GM19438 (cell line): ENCODE data around the gene NARF.

Experiments used
- ATAC-seq: cut with Tn5 transposase; IDR thresholded peaks from one replicate; pipeline ENCODE4 v1.9.1; 2021; ENCODE audit warnings: low read depth; ENCODE audit not compliant: unreplicated experiment

NARF gene

GRCh38 chr17:82433560-82434215 lies 24.9 kb upstream of the NARF start:
- no peak for ATAC-seq

DNA sequence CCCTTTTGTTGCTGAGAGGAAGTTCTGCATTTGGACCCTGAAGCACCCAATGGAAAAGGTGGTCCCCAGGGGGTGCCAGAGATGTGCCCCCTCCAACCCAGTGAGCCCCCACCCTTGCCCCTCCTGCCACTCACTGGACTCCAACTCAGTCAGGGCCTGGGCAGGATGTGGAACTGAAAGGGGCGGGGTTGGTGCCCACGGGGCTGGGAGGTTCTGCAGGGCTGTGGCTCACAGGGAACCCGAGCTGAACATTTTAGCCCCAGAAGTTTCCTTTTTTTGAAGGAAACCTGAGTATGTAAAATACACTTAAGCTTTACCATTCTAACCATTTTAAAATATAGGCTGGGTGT lies 24.4 kb upstream of the NARF start:
- no peak for ATAC-seq

DNA sequence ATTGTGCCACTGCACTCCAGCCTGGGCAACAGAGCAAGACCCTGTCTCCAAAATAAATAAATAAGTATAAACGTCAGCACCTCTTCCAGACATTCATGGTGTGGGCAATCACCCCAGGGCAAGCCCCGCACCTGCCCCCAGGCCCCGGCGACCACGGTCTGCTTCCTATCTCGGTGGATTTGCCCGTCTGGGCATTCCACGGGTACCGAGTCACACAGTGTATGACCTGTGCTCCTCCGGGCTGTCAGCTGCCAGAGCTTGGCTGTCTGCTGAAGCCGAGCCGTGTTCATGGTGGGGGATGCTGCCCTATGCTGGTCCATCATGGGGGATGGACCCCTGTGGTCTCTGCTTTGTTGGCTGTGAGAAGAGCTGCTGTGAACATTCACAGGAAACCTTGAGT lies 23.4 kb upstream of the NARF start:
- ATAC-seq: no peak

DNA sequence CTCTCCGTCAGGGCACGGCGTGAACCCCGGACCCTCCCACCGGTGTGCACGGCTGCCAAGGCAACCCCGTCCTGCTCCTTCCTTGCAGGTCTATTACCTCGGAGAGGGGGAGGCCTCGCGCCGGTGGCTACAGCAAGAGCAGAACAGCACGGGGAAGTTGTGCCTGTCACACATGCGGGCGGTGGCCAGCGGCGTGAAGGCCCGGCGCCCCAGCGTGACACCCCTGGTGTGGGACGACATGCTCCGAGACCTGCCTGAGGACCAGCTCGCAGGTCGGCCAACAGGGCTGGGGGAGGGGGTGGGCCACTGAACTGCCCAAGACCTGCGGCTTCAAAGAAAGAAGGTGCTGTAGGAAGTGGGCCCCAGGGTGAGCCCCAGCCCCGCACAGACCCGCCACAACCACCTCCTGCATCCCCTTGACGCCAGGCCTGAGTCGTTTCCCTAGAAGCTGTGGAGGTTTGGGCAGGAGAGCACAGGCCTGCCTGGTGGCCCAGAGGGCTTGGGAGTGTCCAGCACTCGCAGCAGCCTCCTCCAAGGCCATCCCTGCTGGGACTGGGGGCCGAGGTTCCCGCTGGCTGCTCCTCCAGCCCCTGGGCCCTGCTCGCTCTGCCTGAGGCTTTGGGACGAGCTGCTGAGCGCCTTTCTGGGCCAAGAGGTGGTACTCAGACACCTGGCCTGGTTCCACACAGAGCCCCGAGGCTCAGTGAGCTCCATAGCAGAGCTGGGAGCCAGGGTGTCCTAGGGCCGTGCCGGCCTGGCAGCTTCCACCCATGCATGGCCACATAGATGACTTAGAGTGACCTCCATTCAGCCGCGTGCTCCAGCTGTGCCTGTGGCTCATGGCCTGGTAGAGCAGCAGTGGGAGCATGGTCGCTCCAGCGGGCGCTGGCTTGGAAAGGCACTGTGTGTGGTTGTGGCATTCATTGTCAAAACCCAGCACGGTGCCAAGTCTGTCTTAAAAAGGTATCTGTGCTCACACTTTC lies 22.6 kb upstream of the NARF start:
- ATAC-seq: no peak

DNA sequence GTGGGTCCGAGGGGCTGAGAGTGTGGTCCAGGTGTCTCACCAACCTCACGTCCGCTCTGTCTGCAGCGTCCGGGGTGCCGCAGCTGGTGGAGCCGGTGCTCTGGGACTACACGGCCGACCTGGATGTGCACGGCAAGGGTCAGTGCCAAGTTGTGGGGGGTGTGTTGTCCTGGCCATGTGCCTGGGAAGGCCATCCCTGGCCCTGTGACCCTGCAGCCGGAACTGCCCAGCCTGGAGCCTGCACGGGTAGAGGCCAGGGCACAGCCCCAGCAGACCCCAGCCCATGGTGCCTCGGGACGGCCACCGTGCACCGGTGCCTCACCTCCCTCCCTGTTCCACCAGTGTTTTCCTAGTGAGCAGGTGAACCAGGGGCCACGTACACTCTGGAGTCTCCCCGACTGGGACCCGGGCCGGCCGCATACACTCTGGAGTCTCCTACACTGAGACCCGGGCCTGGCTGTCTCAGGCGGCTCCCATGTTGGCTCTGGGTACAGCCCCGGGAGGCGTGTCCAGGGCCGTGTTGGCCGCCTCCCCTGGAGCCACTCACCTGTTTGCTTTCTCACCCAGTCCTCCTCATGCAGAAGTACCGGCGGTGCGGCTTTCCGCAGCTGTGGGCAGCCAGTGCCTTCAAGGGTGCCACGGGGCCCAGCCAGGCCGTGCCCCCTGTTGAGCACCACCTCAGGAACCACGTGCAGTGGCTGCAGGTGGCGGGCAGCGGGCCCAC lies 21.8 kb upstream of the NARF start:
- ATAC-seq: no peak

GRCh38 chr17:82437325-82437668 lies 21.2 kb upstream of the NARF start:
- ATAC-seq: no peak

DNA sequence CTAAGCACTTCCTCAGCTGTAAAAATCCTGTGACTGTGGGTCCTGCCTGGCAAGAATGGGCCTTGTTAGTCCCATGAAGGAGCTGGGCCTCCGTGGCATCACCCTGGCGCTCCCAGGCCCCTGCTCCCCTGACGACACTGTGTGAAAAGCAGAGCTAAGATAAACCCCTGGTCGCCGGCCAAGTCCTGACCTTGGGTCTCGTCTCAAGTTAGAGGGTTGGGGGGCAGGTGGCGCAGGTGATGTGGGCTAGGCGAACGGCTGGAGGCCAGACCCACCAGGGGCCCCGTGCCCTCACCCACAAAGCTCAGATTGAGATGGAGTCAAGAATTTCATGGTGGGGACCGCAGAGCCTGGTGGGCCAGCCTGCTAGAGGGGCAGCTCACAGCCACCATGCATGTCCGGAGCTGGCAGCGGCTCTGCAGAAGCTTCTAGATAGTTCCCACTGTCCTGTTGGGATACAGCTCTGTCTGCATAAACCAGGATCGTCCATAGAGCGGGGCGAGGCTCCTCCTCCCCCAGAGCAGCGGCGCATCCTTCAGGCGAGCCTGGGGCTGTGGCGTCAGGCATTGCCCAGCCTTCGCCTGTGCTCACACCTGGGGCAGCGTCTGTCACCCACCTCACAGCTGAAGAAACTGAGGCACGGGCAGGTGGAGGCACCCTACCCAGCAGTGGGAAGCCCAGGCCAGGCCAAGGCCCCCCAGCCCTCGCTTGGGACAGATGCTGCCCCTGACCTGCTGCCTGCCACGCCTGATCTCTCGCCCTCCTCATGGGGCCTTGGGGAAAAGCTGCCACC lies 19.9 kb upstream of the NARF start:
- ATAC-seq: no peak

DNA sequence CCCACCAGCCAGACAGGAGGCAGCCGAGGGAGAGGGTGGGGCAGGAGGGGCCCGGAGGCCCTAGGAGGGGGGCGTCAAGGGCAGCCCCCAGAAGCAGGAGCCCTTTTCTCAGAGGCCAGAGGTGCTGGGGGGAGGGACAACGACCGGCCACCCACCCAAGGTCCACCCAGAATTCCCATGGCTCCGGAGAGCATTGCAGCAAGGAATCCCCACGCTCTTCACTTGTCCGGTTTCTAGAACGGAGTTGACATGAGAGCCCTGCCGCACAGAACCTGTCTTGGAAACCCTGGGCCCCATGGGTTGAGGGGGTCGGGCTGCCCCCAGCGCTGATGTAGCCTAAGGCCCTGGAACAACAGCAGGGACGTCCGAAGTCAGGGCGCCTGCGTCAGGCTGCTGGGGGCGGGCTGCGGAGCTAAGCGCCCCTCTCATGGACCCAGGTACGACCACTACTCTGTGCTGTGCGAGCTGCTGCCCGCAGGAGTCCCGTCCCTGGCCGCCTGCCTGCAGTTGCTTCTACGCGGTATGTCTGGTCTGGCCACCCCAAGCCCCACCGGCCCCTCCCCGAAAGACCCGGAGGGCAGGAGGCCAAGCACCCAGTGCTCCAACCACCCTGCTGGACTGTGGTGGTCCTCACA lies 19.2 kb upstream of the NARF start:
- no peak for ATAC-seq

DNA sequence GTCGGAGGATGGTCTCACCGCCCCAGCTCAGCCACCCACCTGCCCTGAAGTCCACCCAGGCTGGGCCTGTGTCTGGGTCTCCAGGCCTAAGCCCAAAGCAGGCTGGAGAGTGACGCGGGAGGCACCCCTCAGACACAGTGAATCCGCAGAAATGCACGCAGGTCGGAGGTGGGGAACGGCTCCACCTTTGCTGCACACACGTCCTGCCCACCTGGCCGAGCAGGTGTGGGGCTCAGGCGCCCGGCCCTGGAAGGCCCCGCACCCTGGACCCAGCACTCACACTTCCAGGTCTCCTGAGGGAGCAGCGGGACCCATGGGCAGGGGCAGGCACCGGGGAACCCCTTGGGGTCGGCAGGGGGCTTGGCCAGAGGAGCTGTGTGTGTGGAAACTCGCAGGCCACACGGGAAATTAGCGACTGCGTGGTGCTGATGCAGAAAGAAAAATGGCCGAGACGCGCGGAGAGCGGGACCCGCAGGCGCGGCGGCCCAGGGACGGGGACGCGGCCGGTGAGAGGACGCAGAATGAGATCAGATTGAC lies 18.6 kb upstream of the NARF start:
- no peak for ATAC-seq

GRCh38 chr17:82440469-82440981 lies 18.0 kb upstream of the NARF start:
- ATAC-seq: no peak

DNA sequence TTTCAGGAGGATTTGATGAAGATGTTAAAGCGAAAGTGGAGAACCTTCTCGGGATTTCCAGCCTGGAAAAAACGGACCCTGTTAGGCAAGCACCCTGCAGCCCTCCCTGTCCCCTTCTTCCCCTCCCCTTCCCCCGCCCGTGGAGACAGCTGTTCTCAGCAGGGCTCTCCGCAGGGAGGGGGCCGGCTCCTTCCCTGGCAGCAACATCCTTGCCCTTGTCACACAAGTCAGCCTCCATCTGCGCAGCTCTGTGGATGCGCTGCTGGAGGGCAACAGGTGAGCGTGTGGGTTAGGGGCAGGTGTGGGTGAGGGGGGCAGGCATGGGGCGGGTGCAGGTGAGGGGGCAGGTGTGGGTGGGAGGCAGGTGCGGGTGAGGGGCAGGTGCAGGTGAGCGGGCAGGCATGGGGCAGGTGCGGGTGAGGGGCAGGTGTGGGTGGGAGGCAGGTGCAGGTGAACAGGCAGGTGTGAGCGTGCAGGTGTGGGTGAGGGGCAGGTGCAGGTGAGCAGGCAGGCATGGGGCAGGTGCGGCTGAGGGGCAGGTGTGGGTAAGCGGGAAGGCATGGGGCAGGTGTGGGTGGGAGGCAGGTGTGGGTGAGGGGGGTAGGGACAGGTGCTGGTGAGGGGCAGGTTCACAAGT lies 17.4 kb upstream of the NARF start:
- no peak for ATAC-seq

GRCh38 chr17:82441691-82442487 lies 16.7 kb upstream of the NARF start:
- ATAC-seq: no peak

- ATAC-seq: no peak
Measured at GRCh38 chr17:82442643-82443464, 15.7 kb upstream of the NARF start.

DNA sequence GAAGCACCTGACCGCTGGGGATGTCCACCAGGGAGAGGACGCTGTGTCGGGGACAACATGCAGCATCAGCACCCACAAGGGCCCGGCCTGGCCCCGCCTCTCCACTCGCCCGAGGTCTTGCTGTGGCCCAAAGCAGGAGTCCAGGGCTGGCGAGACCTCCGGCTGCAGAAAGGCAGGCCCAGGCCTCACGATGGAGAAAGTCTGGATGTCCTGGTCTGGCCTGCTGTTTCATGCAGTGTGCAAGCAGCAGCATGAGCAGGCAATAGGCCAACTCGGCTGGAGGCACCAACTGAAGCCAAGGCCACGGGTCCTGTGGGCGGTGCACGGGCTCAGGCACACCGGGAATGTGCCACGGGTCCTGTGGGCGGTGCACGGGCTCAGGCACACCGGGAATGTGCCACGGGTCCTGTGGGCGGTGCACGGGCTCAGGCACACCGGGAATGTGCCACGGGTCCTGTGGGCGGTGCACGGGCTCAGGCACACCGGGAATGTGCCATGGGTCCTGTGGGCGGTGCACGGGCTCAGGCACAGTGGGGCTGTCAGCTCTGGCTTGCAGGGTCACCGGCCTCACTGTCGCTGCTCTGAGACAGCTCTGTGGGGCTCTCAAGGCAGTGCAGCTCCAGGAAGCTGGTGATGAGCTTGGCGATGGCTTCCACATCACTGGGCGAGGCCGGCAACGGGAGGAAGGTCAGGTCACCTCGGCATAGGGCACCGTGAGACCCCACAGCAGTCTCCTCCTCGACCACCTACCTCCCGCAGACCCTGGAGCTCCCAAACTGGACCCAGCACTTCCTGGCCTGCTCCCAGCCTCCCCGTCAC lies 14.9 kb upstream of the NARF start:
- ATAC-seq: no peak

GRCh38 chr17:82444284-82444893 lies 14.2 kb upstream of the NARF start:
- no peak for ATAC-seq

DNA sequence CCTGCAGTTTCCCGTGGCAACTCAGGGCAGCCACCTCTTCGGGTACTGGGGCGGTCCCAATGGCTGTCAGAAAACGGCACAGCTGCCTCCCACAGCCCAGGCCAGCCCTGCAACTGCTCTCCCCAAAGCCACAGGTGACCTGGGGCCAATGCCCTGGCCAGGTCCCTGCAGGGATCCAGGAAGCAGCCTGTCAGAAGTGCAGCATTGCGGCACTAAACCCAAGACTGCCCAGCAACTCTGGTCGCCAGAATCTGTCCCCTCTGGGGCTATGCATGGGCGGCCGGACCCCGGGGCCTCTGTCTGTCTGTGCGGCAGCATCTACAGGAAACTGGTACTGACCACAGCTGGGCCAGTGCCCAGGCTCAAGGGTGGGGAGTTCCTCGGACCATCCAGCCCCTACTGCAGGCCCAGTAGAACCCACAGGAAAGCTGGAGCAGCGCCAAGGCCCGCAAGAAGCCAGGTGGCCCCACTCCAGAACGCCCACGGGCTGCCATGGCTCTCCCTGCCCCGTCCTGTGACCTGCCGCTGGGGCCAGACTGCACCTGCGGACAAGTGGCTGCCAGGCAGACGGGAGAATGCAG lies 13.5 kb upstream of the NARF start:
- ATAC-seq: no peak
